GM12801 (cell line): ENCODE data around the gene PPP1R14C.

Experiments
- CTCF ChIP-seq: IDR thresholded peaks from one replicate; pipeline ENCODE4 v1.5.1; 2011; ENCODE audit warnings: control low read depth; ENCODE audit not compliant: insufficient read length; ENCODE audit errors: extremely low read depth

PPP1R14C gene

DNA sequence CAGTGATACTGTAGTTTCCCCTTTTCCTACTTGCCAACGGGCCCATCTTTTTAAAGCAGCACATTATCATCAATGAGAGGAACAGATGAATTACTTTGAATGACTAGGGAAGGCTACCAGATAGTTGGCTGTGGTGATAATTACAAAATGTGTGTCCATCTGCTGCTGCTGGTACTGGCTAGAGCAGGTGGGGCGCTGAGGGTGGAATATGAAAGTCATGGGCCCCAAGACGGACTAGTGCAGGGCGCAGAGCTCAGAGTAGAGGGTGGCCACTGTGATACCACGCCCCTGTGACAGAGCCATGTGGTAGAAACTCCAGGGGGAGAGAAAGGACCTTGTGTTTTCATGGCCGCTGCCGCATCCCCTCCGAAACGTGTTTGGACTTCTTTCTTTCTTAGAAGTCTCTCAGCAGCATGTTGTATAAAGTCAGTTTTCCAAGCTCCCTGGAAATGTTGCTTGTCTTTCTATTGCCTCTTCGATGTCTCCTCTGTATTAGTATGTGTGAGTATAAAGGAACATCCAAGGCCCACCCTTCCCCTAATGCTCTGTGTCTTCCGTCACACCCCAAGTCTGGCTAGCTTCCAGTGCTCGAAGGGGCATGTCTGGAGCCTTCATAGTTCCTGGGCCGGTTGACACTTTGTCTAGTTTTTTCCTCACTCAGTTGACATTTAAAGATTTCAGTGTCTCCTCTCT lies 88.1 kb downstream of the PPP1R14C start:
- no peak for TF ChIP-seq CTCF

- TF ChIP-seq CTCF = no peak
Observed at GRCh38 chr6:150231525-150231850, 88.6 kb downstream of the PPP1R14C start.

DNA sequence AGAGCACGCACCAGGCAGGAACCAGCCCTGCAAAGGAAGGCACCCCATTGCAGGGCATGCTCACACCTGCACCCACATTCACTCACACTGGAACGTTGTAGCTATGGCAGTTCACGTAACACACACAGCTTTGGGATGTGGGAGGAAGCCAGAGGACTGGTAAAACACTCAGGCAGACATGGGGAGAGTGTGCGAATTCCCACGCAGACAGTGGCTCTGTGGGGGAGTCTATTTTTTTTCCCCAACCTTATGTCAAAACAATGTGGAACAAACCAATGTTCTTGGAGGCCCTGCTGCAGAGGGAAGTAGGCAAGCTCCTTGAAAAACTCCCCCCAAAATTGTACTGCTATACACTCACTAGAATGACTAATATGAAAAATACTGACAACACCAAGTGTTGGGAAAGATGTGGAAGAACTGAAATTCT lies 91.0 kb downstream of the PPP1R14C start:
- no peak for TF ChIP-seq CTCF

- no peak for TF ChIP-seq CTCF
Observed at GRCh38 chr6:150235218-150235617, 92.4 kb downstream of the PPP1R14C start.

GRCh38 chr6:150236114-150236513 lies 93.3 kb downstream of the PPP1R14C start:
- no peak for TF ChIP-seq CTCF

DNA sequence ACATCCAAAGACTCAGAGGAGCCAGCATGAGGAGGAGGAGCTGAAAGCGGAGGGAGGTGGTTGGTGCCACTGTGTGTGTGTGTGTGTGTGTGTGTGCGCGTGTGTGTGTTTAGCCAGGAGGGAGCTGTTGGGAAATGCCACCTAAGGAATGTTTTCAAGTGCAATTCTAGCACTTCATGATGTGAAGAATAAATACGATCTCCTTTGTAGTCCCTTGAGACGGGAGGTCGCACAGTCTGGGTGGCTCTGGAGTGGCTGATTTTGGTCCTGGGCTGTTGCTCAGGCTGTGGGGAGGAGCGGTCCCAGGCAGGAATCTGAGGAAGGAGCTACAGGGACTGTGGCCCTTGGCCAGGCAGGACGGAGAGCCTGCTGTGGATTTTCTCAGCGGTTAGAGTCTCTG lies 93.7 kb downstream of the PPP1R14C start:
- no peak for TF ChIP-seq CTCF

DNA sequence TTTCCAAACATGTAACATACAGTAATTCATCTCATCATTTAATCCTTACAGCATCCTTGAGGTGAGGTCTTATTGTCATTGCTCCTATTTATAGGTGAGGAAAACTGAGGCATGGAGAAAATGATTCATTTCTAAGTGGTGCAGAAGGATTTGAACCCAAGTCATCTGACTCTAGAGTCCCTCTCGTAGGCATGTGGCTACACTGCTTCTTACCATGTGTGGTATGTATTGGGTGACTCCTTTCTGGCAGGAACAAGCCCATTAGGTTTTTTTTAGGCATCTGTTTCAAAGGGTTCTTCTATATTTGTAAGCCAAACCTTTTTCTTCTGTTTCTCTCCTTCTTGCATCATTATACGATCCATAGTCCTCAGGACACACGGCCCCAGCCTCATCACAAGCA lies 94.8 kb downstream of the PPP1R14C start:
- no peak for TF ChIP-seq CTCF
